HG03521 (cell line): Measurements from ENCODE around the gene SIVA1.

ENCODE experiments used
- ATAC-seq: cut with Tn5 transposase; IDR thresholded peaks from one replicate; pipeline ENCODE4 v1.9.1; 2021; ENCODE audit warnings: mild to moderate bottlenecking, moderate library complexity; ENCODE audit not compliant: unreplicated experiment

SIVA1 gene

DNA sequence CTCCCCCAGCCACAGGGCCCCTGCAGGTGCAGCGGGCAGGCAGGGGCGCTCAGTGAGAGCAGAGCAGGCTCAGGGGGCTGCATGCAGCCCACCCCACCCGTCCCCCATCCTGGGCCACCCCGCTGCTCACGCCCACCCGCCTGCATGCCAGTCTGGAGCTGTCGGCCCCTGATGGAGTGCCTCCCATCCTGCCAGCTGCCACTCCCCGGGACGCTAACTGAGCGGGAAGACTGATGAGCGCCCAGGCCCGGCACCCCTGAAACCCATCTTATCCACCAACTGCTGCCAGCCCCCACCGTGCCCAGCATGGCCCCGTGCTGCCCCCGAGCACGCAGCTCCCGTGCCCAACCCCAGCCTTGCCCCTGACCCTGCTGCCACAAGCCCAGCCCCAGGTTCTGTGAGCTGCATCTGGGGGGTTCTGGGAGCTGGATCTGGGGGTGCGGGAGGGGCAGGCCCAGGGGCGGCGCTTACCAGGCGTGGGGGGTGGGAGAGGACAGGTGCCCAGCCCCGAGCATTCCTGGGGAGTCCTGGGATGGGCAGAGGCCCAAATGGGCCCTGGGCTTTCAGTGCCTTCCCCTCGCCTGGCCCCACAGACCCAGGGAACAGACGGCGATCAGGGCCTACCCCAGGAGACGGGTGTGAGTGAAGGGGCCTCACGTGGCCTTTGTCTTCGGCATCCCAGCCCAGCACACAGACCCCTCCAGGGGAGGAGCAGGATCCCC is 29.3 kb downstream of the SIVA1 start:
- no peak for ATAC-seq

GRCh38 chr14:104782808-104783139 is 29.8 kb downstream of the SIVA1 start:
- no peak for ATAC-seq

DNA sequence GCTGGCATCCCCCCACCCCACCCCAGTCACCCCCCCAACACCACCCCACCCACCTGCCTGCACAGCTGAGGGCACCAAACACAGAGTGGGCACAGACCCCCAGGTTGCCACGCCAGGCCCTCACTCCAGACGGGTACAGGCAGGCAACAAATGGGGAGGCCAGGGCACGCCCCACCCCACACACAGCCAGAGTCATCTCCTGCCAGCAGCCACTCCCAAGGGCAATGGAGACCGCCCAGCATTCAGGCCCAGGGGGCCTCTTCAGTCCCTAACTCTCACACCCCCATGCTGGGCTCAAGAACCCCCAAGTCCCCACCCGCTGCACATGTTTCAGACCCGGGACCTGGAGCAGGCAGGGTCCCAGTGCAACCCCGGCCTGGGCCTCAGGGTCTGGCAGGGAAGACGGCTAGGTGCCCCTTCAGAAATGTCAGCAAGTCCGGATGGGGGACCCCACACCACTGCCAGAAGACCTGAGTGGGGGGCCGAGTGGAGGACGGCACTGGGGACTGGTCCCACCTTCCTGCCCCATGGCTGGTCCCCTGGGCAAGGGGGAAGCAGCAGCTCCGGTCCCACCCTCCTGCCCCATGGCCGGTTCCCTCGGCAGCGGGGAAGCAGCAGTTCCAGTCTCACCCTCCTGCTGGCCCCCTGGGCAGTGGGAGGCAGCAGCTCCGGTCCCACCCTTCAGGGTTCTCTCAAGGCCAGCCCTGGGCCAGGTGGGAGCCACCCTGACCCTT is 30.7 kb downstream of the SIVA1 start:
- ATAC-seq, result no peak

GRCh38 chr14:104784218-104784568 is 31.2 kb downstream of the SIVA1 start:
- no peak for ATAC-seq

DNA sequence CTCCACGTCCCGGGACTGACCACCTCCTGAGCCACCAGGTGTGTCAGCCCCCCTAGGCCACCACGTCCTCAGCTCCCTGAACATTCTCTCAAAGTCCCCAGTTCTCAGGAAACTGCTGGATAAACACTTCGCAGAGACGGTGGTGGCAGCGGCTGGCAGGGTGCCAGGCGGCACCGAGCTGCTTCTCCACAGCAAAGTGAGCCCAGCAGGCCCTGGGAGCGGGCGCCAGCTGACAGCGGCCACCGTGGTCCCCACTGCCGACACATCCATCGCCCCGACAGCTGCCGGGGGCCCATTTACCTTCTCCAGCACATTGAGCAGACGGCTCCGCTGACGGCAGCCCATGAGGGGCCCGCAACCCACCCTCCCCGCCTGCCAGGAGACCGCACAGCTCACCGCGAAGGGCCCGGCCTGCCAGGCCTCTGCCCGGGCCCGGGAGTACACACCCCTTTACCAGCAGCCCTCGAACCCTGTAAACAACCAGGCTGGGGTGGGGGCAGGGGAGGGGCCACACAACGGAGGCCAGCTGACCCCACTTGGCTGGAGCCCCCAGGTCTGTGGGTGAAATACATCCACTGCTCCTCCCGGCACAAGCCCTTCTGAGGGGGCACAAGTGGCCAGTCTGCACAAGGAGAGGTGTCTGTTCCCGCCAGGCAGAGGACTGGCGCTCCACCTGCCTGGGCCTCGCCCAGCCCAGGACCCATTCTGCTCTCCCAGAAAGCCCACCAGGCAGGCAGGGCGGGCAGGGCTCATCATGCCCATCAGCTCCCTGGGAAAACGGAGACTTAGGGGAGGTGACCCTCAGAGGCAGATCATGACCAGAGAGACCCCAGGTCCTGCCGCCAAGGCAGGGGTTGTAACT is 32.1 kb downstream of the SIVA1 start:
- no peak for ATAC-seq

DNA sequence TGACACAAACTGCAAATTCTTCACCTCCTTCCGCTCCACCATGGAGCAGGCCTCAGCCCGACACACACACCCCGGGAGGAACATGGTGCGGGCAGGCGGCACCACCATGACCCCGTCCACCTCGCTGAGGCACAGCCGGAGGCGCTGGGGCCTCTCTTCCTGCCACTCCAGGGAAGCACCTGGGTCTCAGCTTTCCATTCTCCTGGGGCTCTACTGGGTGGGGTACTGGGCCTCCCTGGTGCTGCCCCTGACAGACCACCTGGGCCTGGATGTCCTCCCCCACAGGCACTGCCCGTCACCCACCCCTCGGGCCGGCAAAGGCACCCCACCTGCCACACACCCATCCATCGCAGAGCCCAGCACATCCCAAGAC is 32.7 kb downstream of the SIVA1 start:
- ATAC-seq, result no peak

DNA sequence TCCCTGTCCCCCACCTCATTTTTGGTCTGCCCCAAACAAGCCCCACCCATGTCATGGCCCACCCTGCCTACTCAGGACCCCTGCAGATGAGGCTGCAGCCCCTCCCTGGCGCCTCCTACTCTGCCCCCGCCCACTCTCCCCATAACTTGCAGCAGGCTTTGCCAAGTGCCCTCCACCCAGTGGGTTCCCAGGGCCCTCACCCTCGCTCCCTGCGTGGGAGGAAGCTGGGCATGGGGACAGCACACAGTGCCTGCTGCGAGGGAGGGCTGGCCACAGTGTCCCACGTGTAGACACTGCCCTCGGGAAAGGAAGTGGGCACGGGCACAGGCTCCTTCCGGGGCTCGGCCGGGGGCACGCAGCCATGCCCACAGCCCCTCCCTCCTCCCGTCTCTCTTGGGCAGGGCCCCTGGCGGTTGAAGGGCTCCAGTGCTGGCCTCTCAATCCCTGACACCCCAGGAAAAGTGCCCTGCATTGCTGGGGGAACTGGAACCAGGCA is 33.2 kb downstream of the SIVA1 start:
- ATAC-seq, result no peak

DNA sequence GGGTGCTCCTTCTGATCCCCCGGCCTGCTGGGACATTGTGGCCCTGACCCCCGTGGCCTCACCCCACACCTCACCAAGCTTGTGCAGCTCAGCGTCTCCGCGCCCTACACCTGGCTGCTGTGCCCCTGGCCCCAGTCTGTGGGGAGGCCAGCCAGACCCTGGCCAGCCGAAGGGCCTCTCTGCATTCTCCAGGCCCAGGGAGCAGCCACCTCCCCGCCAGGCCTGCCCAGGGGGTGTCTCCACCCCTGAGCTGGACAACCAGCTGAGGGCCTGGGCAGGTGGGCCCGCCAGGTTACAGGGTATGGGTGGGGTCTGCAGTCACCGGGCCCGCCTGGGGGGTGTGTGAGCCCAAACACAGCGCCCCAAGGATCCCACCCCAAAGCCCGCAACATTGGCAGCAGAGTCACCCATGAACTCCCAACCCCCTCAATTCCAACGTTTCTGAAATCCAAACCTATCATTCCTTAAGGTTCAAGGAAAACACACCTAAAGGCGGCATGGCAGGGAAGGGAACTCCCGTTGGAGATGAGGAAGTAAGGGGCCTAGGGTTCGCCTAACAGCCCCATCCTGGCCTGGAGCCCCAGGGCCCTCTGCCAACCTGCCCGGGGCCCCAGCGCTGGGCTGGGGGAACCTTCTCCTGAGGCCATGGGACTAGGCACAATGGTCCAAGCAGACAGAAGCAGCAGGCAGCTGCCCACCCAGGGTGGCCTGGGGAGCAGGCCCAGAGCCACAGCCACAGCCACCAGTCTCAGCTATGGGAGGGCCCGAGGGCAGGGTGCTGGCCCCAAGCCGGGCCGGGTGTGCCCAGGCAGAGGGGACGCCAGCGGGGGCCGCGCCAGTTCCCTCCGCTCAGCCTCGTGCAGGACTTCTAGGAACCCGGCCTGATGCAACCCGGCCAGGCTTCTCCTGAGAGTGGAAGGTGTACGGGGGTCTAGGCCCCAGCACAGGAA is 34.1 kb downstream of the SIVA1 start:
- ATAC-seq, result no peak

DNA sequence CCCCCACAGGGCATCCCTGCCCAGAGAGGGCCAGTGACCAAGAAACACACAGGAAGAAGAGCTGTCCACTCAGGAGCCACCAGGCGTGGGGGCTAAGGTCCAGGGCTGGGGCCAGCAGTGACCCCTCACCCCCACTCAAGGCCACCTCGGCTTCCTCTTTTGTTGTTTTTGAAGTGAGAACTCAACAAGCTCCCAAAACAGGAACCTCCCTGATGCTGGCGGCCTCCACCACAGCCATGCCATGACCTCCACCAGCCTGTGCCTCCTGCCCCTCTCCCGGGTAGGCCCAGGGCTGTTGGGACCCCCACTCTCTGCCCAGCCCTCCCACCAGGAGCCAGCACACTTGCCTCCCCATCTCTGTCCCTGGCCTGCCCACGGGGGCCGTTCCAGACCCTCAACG is 34.8 kb downstream of the SIVA1 start:
- no peak for ATAC-seq

GRCh38 chr14:104788161-104788818 is 35.3 kb downstream of the SIVA1 start:
- ATAC-seq, result no peak

- no peak for ATAC-seq
Measured at GRCh38 chr14:104788873-104789663, 36.1 kb downstream of the SIVA1 start.

DNA sequence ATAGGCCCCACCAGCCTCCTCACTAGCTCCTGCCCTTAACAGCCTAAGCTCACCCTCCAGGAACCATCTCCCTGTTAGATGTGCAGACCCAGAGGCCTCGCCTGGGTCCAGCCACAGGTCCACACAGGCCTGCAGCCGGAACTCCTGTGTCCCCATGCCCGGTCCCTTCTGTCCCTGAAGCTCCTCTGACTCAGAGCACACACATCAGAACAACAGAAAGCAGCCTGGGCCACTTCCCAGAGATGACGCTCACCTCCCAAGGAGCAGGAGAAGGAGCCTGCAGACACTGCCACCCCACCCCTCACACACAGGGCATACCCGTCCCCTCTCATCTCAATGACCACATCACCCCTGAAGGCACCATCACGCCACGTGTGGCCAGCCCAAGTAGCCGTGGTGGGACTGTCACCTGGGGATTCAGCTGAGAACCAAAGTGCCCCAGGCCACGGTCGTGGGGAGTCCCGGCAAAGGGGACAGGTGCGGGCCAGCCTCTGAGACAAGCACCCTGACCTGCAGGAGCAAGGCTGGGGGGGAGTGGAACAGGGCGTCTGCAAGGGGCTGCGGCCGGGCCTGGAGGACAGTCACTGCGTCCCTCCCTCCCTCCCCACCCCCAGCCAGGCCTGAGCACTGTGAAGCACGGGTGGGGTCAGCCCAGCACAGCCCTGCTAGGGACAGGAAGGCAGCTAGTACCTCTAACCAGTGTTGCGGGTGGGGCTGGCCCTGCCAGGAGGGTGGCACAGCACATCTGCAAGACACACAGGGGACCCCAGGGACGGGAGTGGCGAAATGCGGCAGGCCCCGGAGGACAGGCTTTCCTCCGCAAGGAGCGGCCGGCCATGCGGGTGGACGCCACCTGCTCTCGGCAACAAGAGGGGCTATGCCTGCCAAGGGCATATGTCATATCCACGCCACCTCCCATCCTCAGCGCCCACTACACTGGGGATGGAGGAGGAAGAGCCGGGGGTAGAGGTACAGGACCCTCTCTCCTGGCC is 37.1 kb downstream of the SIVA1 start:
- ATAC-seq, result no peak

GRCh38 chr14:104791425-104791824 is 38.5 kb downstream of the SIVA1 start:
- ATAC-seq, result no peak

DNA sequence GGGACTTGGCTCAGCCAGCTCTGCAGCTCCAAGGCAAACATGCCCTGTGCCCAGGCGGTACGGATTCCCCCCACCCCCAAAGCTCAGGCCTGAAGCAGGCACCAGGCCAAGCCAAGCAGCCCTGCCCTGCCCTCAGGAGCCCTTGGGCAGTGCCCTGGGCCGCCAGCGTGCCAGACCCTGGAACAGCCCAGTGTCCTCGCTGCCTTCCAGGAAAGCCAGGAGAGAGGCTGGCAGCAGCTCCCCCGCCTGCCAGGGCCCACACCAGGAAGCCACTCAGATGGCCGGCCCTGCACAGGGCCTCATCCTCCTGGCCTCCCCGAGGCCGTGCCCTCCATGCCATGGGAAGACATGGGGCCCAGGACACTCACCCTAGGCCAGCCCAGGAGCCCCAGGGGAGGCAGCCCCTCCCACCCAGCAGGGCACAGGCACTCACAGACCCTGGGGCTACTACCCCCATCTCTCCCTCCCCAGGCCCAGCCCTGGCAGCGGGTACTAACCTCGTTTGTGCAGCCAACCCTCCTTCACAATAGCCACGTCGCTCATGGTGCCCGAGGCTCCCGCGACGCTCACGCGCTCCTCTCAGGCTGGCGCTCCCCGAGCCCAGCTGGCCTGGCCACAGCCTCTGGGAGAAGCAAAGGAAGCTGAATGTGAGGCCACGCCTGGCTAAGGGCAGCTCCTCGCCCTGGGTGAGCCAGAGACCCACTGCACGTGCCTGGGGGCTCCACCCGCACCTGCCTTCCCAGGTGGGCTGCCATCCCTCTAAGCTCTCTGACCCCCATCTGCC is 39.3 kb downstream of the SIVA1 start:
- ATAC-seq, result no peak

DNA sequence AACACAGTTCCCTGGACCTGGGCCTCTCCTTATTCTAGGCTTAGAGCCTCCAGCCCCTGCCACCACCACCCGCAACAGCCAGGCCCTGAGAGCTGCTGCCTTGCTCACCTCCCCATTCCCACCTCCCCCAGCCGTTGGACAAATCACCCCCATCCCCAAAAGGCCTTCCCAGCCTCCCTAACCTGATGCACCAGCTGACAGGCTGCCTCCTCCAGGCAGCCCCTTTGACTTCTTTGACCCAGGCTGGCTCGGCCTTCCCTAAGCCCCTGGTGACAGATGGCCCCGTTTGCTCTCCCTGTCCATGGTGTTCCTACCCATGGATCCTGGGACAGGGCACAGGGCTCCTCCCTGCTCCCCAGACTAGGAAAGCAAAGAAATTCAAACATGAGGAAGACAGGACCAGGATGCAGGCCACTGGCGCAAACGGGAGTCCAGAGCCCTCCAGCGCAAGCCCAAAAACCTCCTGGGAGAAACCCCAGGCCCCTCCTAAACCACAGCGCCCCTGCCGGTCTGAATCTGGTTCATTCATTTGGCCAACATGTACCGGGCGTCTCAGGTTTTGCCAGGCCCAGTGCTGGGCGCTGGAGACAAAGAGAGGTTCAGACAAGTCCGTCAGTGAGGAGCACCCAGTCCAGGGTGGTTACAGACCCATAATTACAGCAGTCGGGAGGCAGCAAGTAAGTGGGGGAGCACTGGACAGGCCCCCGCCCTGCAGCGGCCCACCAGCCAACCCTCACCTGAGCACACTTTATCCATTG is 40.2 kb downstream of the SIVA1 start:
- ATAC-seq, result no peak

GRCh38 chr14:104793703-104793959 is 40.7 kb downstream of the SIVA1 start:
- ATAC-seq, result no peak

DNA sequence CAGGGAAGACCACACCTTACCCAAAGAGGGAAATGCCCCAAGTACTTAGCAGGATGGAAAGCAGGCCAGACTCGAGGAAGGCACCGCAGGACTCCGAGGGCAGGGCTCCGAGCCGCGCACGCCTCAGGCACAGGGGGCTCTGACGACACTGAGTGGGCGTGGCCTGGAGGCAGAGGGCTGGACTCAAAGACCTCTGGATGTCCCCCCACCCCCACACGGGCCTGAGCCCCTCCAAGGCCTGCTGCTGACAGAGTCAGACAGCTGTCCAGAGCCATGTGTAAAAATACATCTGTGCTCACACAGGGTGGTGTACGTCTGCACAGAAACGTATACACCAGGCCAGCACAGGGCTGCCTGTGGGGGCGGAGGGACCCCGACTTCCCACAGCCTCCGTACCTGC is 41.2 kb downstream of the SIVA1 start:
- ATAC-seq, result no peak
